GM12872 (cell line): ENCODE measurements around the gene PADI1.

Source experiments
- TF ChIP-seq, protein P1 (sequence below): IDR thresholded peaks from 3 replicates; pipeline ENCODE4 v1.5.1; 2011; ENCODE audit warnings: low read depth, mild to moderate bottlenecking, low read length, moderate library complexity; ENCODE audit not compliant: insufficient read depth

Gene PADI1

GRCh38 chr1:17170571-17170970 lies 34.4 kb upstream of the PADI1 start:
- TF ChIP-seq, protein P1, sequence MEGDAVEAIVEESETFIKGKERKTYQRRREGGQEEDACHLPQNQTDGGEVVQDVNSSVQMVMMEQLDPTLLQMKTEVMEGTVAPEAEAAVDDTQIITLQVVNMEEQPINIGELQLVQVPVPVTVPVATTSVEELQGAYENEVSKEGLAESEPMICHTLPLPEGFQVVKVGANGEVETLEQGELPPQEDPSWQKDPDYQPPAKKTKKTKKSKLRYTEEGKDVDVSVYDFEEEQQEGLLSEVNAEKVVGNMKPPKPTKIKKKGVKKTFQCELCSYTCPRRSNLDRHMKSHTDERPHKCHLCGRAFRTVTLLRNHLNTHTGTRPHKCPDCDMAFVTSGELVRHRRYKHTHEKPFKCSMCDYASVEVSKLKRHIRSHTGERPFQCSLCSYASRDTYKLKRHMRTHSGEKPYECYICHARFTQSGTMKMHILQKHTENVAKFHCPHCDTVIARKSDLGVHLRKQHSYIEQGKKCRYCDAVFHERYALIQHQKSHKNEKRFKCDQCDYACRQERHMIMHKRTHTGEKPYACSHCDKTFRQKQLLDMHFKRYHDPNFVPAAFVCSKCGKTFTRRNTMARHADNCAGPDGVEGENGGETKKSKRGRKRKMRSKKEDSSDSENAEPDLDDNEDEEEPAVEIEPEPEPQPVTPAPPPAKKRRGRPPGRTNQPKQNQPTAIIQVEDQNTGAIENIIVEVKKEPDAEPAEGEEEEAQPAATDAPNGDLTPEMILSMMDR = no peak

- TF ChIP-seq, protein P1 = no peak
Observed at GRCh38 chr1:17173217-17173616, 31.7 kb upstream of the PADI1 start.

GRCh38 chr1:17176306-17177061 lies 28.4 kb upstream of the PADI1 start:
- TF ChIP-seq, protein P1 = no peak

- TF ChIP-seq, protein P1 = no peak
Observed at GRCh38 chr1:17177651-17178050, 27.3 kb upstream of the PADI1 start.

- TF ChIP-seq, protein P1 = no peak
Observed at GRCh38 chr1:17181781-17182464, 23.0 kb upstream of the PADI1 start.

GRCh38 chr1:17183388-17184160 lies 21.4 kb upstream of the PADI1 start:
- TF ChIP-seq, protein P1 = no peak

DNA sequence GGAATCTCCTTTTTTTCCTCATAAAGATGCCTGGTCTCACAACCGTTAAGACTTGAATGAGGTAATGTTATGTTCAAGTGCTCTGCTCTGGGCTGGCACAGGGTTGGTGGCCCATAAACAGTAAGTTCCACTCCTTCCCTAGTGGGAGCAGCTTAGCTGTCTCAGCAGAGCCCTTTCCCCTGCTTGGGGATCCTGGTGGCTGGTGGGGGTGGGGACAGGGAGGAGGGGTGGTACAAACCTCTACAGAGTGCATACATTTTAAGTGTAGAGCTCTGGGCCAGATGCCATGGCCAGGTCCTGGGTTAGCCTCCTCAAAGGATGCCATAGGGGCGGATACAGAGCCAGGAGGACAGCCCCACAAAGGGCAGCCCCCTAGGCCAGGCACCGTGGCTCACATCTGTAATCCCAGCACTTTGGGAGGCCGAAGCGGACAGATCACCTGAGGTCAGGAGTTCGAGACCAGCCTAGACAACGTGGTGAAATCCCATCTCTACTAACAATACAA lies 20.7 kb upstream of the PADI1 start:
- TF ChIP-seq, protein P1 = no peak
